HG03521 (cell line): ENCODE data around the gene AWAT1.
"Not testable (repeated sequence)": the region's sequence is repeated elsewhere in the genome, so short reads cannot be mapped to it uniquely, and the experiment has no call there.

Experiments used
- ATAC-seq: cut with Tn5 transposase; IDR thresholded peaks from one replicate; pipeline ENCODE4 v1.9.1; 2021; ENCODE audit warnings: mild to moderate bottlenecking, moderate library complexity; ENCODE audit not compliant: unreplicated experiment

AWAT1 gene

GRCh38 chrX:70234355-70234754 is at the start of gene AWAT1:
TSS of gene AWAT1 (plus strand) at chrX:70234655. CDS start at chrX:70234696, 41 bp downstream.
- no peak for ATAC-seq

GRCh38 chrX:70190225-70190624 is 44.2 kb upstream of the AWAT1 start:
- no peak for ATAC-seq

- no peak for ATAC-seq
Observed at GRCh38 chrX:70196961-70197720, 37.3 kb upstream of the AWAT1 start.

- no peak for ATAC-seq
Observed at GRCh38 chrX:70201732-70202131, 32.7 kb upstream of the AWAT1 start.

- ATAC-seq: no peak
Observed at GRCh38 chrX:70208479-70208878, 26.0 kb upstream of the AWAT1 start.

GRCh38 chrX:70209570-70209969 is 24.9 kb upstream of the AWAT1 start:
- ATAC-seq: not testable (repeated sequence)

- ATAC-seq: no peak
Observed at GRCh38 chrX:70219938-70220764, 14.3 kb upstream of the AWAT1 start.

- ATAC-seq: no peak
Observed at GRCh38 chrX:70226048-70226447, 8.4 kb upstream of the AWAT1 start.

- ATAC-seq: no peak
Observed at GRCh38 chrX:70226687-70227086, 7.8 kb upstream of the AWAT1 start.

GRCh38 chrX:70231666-70232065 is 2.8 kb upstream of the AWAT1 start:
- ATAC-seq: no peak

GRCh38 chrX:70240751-70241150 is 6.3 kb downstream of the AWAT1 start:
- ATAC-seq: no peak

GRCh38 chrX:70241501-70241900 is 7.0 kb downstream of the AWAT1 start:
- ATAC-seq: no peak

- not testable (repeated sequence) for ATAC-seq
Observed at GRCh38 chrX:70243601-70244000, 9.1 kb downstream of the AWAT1 start.

GRCh38 chrX:70244881-70245280 is 10.4 kb downstream of the AWAT1 start:
- no peak for ATAC-seq

GRCh38 chrX:70247252-70247651 is 12.8 kb downstream of the AWAT1 start:
- no peak for ATAC-seq

- ATAC-seq: no peak
Observed at GRCh38 chrX:70252491-70252890, 18.0 kb downstream of the AWAT1 start.

- no peak for ATAC-seq
Observed at GRCh38 chrX:70253377-70254062, 19.1 kb downstream of the AWAT1 start.

GRCh38 chrX:70254063-70254400 is 19.6 kb downstream of the AWAT1 start:
- ATAC-seq: no peak

GRCh38 chrX:70254909-70255308 is 20.5 kb downstream of the AWAT1 start:
- ATAC-seq: no peak

GRCh38 chrX:70255452-70255851 is 21.0 kb downstream of the AWAT1 start:
- ATAC-seq: no peak

GRCh38 chrX:70257423-70258288 is 23.2 kb downstream of the AWAT1 start:
- no peak for ATAC-seq
